ENCODE measurements around the gene KCNMA1. TPM values are rescaled to one million over a fixed set of nuclear protein-coding genes. Genes with fewer than 3 reads are reported as not detected.
"Not testable (repeated sequence)": the region's sequence is repeated elsewhere in the genome, so short reads cannot be mapped to it uniquely, and the experiment has no call there.

Gene KCNMA1
- polyA plus RNA-seq, 1 donor from 2014 or later: 60.8 TPM

- Histone ChIP-seq H3K27me3 (ENCODE audit: insufficient read depth, low read depth, low read length) (no peaks in the 10 kb centered on the region), H3K79me2 (replicated peaks; ENCODE audit: insufficient read depth, low read length) (no peaks in the 10 kb centered on the region), H4K20me1 (ENCODE audit: insufficient read depth) (no peaks in the 10 kb centered on the region), H3K9me3 (ENCODE audit: low read length) (no peaks in the 10 kb centered on the region), H2AFZ (ENCODE audit: low read depth, low read length) (no peak overlapping the region), H3F3A (ENCODE audit: insufficient read depth, low read length, poor library complexity, severe bottlenecking) (no peaks in the 10 kb centered on the region), H3K9ac (ENCODE audit: low read length) (no peak overlapping the region), H3K4me2 (ENCODE audit: low read length) (no peak overlapping the region), H3K27ac (ENCODE audit: low read length) (no peak overlapping the region), H3K9me2 (ENCODE audit: insufficient read depth, low read length) (no peaks in the 10 kb centered on the region), H3K36me3 (ENCODE audit: insufficient read depth, low read length) (no peaks in the 10 kb centered on the region), H3K4me3 (ENCODE audit: low read length) (no peak overlapping the region)
- no peak for TF ChIP-seq SMC3 (conservative IDR thresholded peaks at IDR 0.05; ENCODE audit: poor library complexity)
- no peak for TF ChIP-seq TAF1 (IDR thresholded peaks at IDR 0.05; ENCODE audit: low read depth)
- TF ChIP-seq MXI1 (conservative IDR thresholded peaks at IDR 0.05; ENCODE audit: poor library complexity, severe bottlenecking): no peak
- no peak for TF ChIP-seq REST (IDR thresholded peaks at IDR 0.05; ENCODE audit: borderline replicate concordance)
- TF ChIP-seq POLR2AphosphoS5 (IDR thresholded peaks at IDR 0.05): no peak
- no peak for TF ChIP-seq CTCF (IDR thresholded peaks at IDR 0.05; ENCODE audit: poor library complexity, severe bottlenecking)
- no peak for TF ChIP-seq EP300 (conservative IDR thresholded peaks at IDR 0.05; ENCODE audit: poor library complexity, severe bottlenecking)
- TF ChIP-seq RAD21 (conservative IDR thresholded peaks at IDR 0.05): no peak
- no peak for TF ChIP-seq EZH2 (IDR thresholded peaks at IDR 0.05; ENCODE audit: borderline replicate concordance, insufficient read depth, low read length, poor library complexity, severe bottlenecking)
Measured at GRCh38 chr10:77520995-77521394, 116.6 kb downstream of the KCNMA1 start.

GRCh38 chr10:77520290-77520689 lies 117.3 kb downstream of the KCNMA1 start:
- Histone ChIP-seq H3K27ac (ENCODE audit: low read length) (no peak overlapping the region), H3K27me3 (ENCODE audit: insufficient read depth, low read depth, low read length) (no peaks in the 10 kb centered on the region), H3K79me2 (replicated peaks; ENCODE audit: insufficient read depth, low read length) (no peaks in the 10 kb centered on the region), H3K4me2 (ENCODE audit: low read length) (no peak overlapping the region), H3K9me2 (ENCODE audit: insufficient read depth, low read length) (no peaks in the 10 kb centered on the region), H3F3A (ENCODE audit: insufficient read depth, low read length, poor library complexity, severe bottlenecking) (no peaks in the 10 kb centered on the region), H4K20me1 (ENCODE audit: insufficient read depth) (no peaks in the 10 kb centered on the region), H3K9me3 (ENCODE audit: low read length) (no peaks in the 10 kb centered on the region), H3K9ac (ENCODE audit: low read length) (no peak overlapping the region), H3K4me3 (ENCODE audit: low read length) (no peak overlapping the region), H3K36me3 (ENCODE audit: insufficient read depth, low read length) (no peaks in the 10 kb centered on the region), H2AFZ (ENCODE audit: low read depth, low read length) (no peak overlapping the region)
- TF ChIP-seq EP300 (conservative IDR thresholded peaks at IDR 0.05; ENCODE audit: poor library complexity, severe bottlenecking): no peak
- no peak for TF ChIP-seq MXI1 (conservative IDR thresholded peaks at IDR 0.05; ENCODE audit: poor library complexity, severe bottlenecking)
- TF ChIP-seq POLR2AphosphoS5 (IDR thresholded peaks at IDR 0.05): no peak
- no peak for TF ChIP-seq SMC3 (conservative IDR thresholded peaks at IDR 0.05; ENCODE audit: poor library complexity)
- TF ChIP-seq RAD21 (conservative IDR thresholded peaks at IDR 0.05): no peak
- no peak for TF ChIP-seq EZH2 (IDR thresholded peaks at IDR 0.05; ENCODE audit: borderline replicate concordance, insufficient read depth, low read length, poor library complexity, severe bottlenecking)
- no peak for TF ChIP-seq TAF1 (IDR thresholded peaks at IDR 0.05; ENCODE audit: low read depth)
- TF ChIP-seq REST (IDR thresholded peaks at IDR 0.05; ENCODE audit: borderline replicate concordance): no peak
- TF ChIP-seq CTCF (IDR thresholded peaks at IDR 0.05; ENCODE audit: poor library complexity, severe bottlenecking): no peak

GRCh38 chr10:77519791-77520190 lies 117.8 kb downstream of the KCNMA1 start:
- H3K27me3 ChIP-seq (ENCODE audit: insufficient read depth, low read depth, low read length): not testable (repeated sequence)

More at GRCh38 chr10:77519791-77520190, 117.8 kb downstream of the KCNMA1 start:
- H3K79me2 ChIP-seq (replicated peaks; ENCODE audit: insufficient read depth, low read length); H3K9me2 ChIP-seq (ENCODE audit: insufficient read depth, low read length); H3K4me3 ChIP-seq (ENCODE audit: low read length); H3K9ac ChIP-seq (ENCODE audit: low read length); H4K20me1 ChIP-seq (ENCODE audit: insufficient read depth); H3K27ac ChIP-seq (ENCODE audit: low read length); H3K9me3 ChIP-seq (ENCODE audit: low read length); H2AFZ ChIP-seq (ENCODE audit: low read depth, low read length); H3K4me2 ChIP-seq (ENCODE audit: low read length); H3F3A ChIP-seq (ENCODE audit: insufficient read depth, low read length, poor library complexity, severe bottlenecking); H3K36me3 ChIP-seq (ENCODE audit: insufficient read depth, low read length): not testable (repeated sequence)

Data from neural cell (in vitro differentiated cells).